Stimulated activated CD4-positive, alpha-beta T cell treated with anti-CD3 and anti-CD28 coated beads, Interleukin-1b, Interleukin-23, amount 100 ng/mL, for 1 hour (primary cell): Measurements from ENCODE around the gene RSAD2.
"Not testable (repeated sequence)": the region's sequence is repeated elsewhere in the genome, so short reads cannot be mapped to it uniquely, and the experiment has no call there.

Experiments used
- DNase-seq, 2 donors: peaks; one replicate each; pipeline ENCODE4 v3.0.0-alpha.2; 2020; ENCODE audit warnings: low read depth in 2 of 2

The RSAD2 gene

GRCh38 chr2:6877402-6878304, at the start of gene RSAD2:
Gene RSAD2 (plus strand): TSS chr2:6877777. CDS start chr2:6877801, 24 bp downstream.
- DNase-seq: no peak

- no peak for DNase-seq
Observed at GRCh38 chr2:6828299-6828584, 49.3 kb upstream of the RSAD2 start.

- DNase-seq: no peak
Observed at GRCh38 chr2:6831229-6831628, 46.3 kb upstream of the RSAD2 start.

- DNase-seq: no peak
Observed at GRCh38 chr2:6832596-6833299, 44.8 kb upstream of the RSAD2 start.

- no peak for DNase-seq
Observed at GRCh38 chr2:6833300-6833604, 44.3 kb upstream of the RSAD2 start.

GRCh38 chr2:6834163-6834562, 43.4 kb upstream of the RSAD2 start:
- DNase-seq: no peak

- no peak for DNase-seq
Observed at GRCh38 chr2:6835467-6835866, 42.1 kb upstream of the RSAD2 start.

GRCh38 chr2:6838673-6839319, 38.8 kb upstream of the RSAD2 start:
- DNase-seq: no peak

GRCh38 chr2:6841537-6842287, 35.9 kb upstream of the RSAD2 start:
- DNase-seq: no peak

GRCh38 chr2:6845312-6845711, 32.3 kb upstream of the RSAD2 start:
- no peak for DNase-seq

GRCh38 chr2:6845903-6846302, 31.7 kb upstream of the RSAD2 start:
- no peak for DNase-seq

GRCh38 chr2:6846540-6846939, 31.0 kb upstream of the RSAD2 start:
- DNase-seq: no peak

- DNase-seq: no peak
Observed at GRCh38 chr2:6846967-6847681, 30.5 kb upstream of the RSAD2 start.

- DNase-seq: no peak
Observed at GRCh38 chr2:6852195-6852594, 25.4 kb upstream of the RSAD2 start.

- DNase-seq: no peak
Observed at GRCh38 chr2:6854416-6854815, 23.2 kb upstream of the RSAD2 start.

- DNase-seq: no peak
Observed at GRCh38 chr2:6855860-6856547, 21.6 kb upstream of the RSAD2 start.

- DNase-seq: no peak
Observed at GRCh38 chr2:6856548-6856920, 21.0 kb upstream of the RSAD2 start.

GRCh38 chr2:6858466-6859027, 19.0 kb upstream of the RSAD2 start:
- not testable (repeated sequence) for DNase-seq

- no peak for DNase-seq
Observed at GRCh38 chr2:6860296-6860695, 17.3 kb upstream of the RSAD2 start.

GRCh38 chr2:6863792-6864191, 13.8 kb upstream of the RSAD2 start:
- no peak for DNase-seq
